IMR-90 (cell line): ENCODE measurements around the gene CPED1. TPM values are rescaled to one million over a fixed set of nuclear protein-coding genes. Genes with fewer than 3 reads are reported as not detected.

Source experiments
- ATAC-seq: fragments of 200-7000 bp; cut with Tn5 transposase; 2 replicates; pipeline ENCODE4 v1.9.1; 2020; ENCODE audit warnings: low read depth, mild to moderate bottlenecking, moderate library complexity
- BruUV-seq: library from RNA; stranded (reverse); fragments of 400-500 nt; replicated peaks from 2 replicates; lab custom pipeline; 2021; lab: Mats Ljungman, UMichigan
- CTCF ChIA-PET: fragments of 300-600 bp; formaldehyde crosslinking; extraction: SDS; loops from one replicate; lab custom pipeline; 2021; ENCODE audit warnings: antibody characterized with exemption; lab: Yijun Ruan, JAX
- POLR2A ChIA-PET: fragments of 300-600 bp; sonication (Branson Sonifier 250); formaldehyde crosslinking; loops from one replicate; lab custom pipeline; 2022; ENCODE audit warnings: antibody characterized with exemption; ENCODE audit not compliant: unreplicated experiment; lab: Charles Lee
- DNase-seq: peaks from one replicate; pipeline ENCODE4 v3.0.0; 2013
- H2AFZ ChIP-seq: replicated peaks from 2 replicates; pipeline ENCODE3; 2013; ENCODE audit warnings: low read length, mild to moderate bottlenecking; ENCODE audit not compliant: poor library complexity
- H2AK5ac ChIP-seq: 2 replicates; pipeline ENCODE4 v1.6.1; 2013; ENCODE audit warnings: low read depth, low read length, inconsistent platforms
- H2AK9ac ChIP-seq: replicated peaks from 2 replicates; pipeline ENCODE3; 2013; ENCODE audit warnings: mild to moderate bottlenecking, low read depth, low read length, moderate library complexity; ENCODE audit not compliant: poor library complexity
- H2BK120ac ChIP-seq: 2 replicates; pipeline ENCODE4 v1.6.1; 2013; ENCODE audit warnings: low read depth, low read length, inconsistent platforms
- H2BK15ac ChIP-seq: 3 replicates; pipeline ENCODE4 v1.6.1; 2013; ENCODE audit warnings: low read depth, low read length, inconsistent platforms
- H2BK20ac ChIP-seq: 2 replicates; pipeline ENCODE4 v1.6.1; 2013; ENCODE audit warnings: low read depth, mild to moderate bottlenecking, inconsistent platforms, low read length, moderate library complexity
- H2BK5ac ChIP-seq: 2 replicates; pipeline ENCODE4 v1.6.1; 2013; ENCODE audit warnings: mild to moderate bottlenecking, low read depth, low read length, inconsistent platforms; ENCODE audit not compliant: poor library complexity, severe bottlenecking
- H3K14ac ChIP-seq: replicated peaks from 2 replicates; pipeline ENCODE4 v1.6.1; 2013; ENCODE audit warnings: low read depth, low read length, inconsistent platforms
- H3K18ac ChIP-seq: 2 replicates; pipeline ENCODE4 v1.6.1; 2013; ENCODE audit warnings: low read depth, low read length, control low read depth
- H3K23ac ChIP-seq: 2 replicates; pipeline ENCODE4 v1.6.1; 2013; ENCODE audit warnings: low read depth, low read length, inconsistent platforms
- H3K27ac ChIP-seq: 2 replicates; pipeline ENCODE4 v1.5.1; 2013; ENCODE audit warnings: mild to moderate bottlenecking, control low read depth, low read length; ENCODE audit not compliant: insufficient read depth
- H3K27me3 ChIP-seq: 2 replicates; pipeline ENCODE4 v1.6.1; 2013; ENCODE audit warnings: low read length; ENCODE audit not compliant: control insufficient read depth, insufficient read depth
- H3K36me3 ChIP-seq: 2 replicates; pipeline ENCODE4 v1.6.1; 2013; ENCODE audit warnings: low read length, mixed read lengths; ENCODE audit not compliant: control insufficient read depth, insufficient read depth
- H3K4ac ChIP-seq: 2 replicates; pipeline ENCODE4 v1.6.1; 2013; ENCODE audit warnings: low read depth, low read length, inconsistent platforms
- H3K4me1 ChIP-seq: 2 replicates; pipeline ENCODE4 v1.6.1; 2013; ENCODE audit warnings: low read length, mixed read lengths; ENCODE audit not compliant: control insufficient read depth, insufficient read depth
- H3K4me2 ChIP-seq: 2 replicates; pipeline ENCODE4 v1.6.1; 2013; ENCODE audit warnings: low read depth, mild to moderate bottlenecking, control low read depth, low read length, moderate library complexity
- H3K4me3 ChIP-seq: 2 replicates; pipeline ENCODE4 v1.5.1; 2013; ENCODE audit warnings: low read depth, mild to moderate bottlenecking, control low read depth, low read length, moderate library complexity; ENCODE audit not compliant: insufficient read depth
- H3K56ac ChIP-seq: 2 replicates; pipeline ENCODE4 v1.6.1; 2013; ENCODE audit warnings: low read length, inconsistent platforms; ENCODE audit not compliant: insufficient read depth; ENCODE audit errors: extremely low read depth
- H3K79me1 ChIP-seq, 2 experiments: 2 replicates each; pipeline ENCODE4 v1.6.1; 2013; ENCODE audit warnings: low read length in 2 of 2, inconsistent platforms in 1 of 2, low read depth in 1 of 2
- H3K9ac ChIP-seq: 2 replicates; pipeline ENCODE4 v1.6.1; 2013; ENCODE audit warnings: low read depth, low read length, control low read depth
- H3K9me1 ChIP-seq: 2 replicates; pipeline ENCODE4 v1.6.1; 2013; ENCODE audit warnings: low read length, inconsistent platforms; ENCODE audit not compliant: insufficient read depth
- H3K9me3 ChIP-seq: 2 replicates; pipeline ENCODE4 v1.6.1; 2013; ENCODE audit warnings: low read length; ENCODE audit not compliant: control insufficient read depth, insufficient read depth
- H4K20me1 ChIP-seq: 2 replicates; pipeline ENCODE4 v1.6.1; 2013; ENCODE audit warnings: low read length, inconsistent platforms; ENCODE audit not compliant: insufficient read depth
- H4K5ac ChIP-seq: 2 replicates; pipeline ENCODE4 v1.6.1; 2013; ENCODE audit warnings: mild to moderate bottlenecking, low read depth, low read length, control low read depth
- H4K8ac ChIP-seq, 2 experiments: 2 replicates each; pipeline ENCODE4 v1.6.1; 2013; ENCODE audit warnings: low read depth in 2 of 2, low read length in 2 of 2, control low read depth in 1 of 2, inconsistent platforms in 1 of 2
- H4K91ac ChIP-seq: 2 replicates; pipeline ENCODE4 v1.6.1; 2013; ENCODE audit warnings: low read depth, low read length, inconsistent platforms; ENCODE audit not compliant: insufficient read depth
- ELK1 ChIP-seq: fragments of 150-350 bp; IDR thresholded peaks from 2 replicates; pipeline ENCODE4 v1.6.1; 2016; ENCODE audit warnings: low read depth, mild to moderate bottlenecking, low read length, moderate library complexity, borderline replicate concordance
- FOS ChIP-seq: fragments of 150-350 bp; IDR thresholded peaks from 2 replicates; pipeline ENCODE4 v1.6.1; 2016; ENCODE audit warnings: low read depth, low read length
- MXI1 ChIP-seq: IDR thresholded peaks from 2 replicates; pipeline ENCODE4 v1.6.1; 2012; ENCODE audit warnings: low read depth, mild to moderate bottlenecking, low read length, moderate library complexity, borderline replicate concordance
- NFE2L2 ChIP-seq: fragments of 150-350 bp; IDR thresholded peaks from 2 replicates; pipeline ENCODE4 v1.6.1; 2016; ENCODE audit warnings: low read depth, mild to moderate bottlenecking, low read length
- RAD21 ChIP-seq: IDR thresholded peaks from 2 replicates; pipeline ENCODE4 v1.6.1; 2012; ENCODE audit warnings: low read length, improper control_type of control experiment
- RCOR1 ChIP-seq: IDR thresholded peaks from 2 replicates; pipeline ENCODE4 v1.6.1; 2012; ENCODE audit warnings: mild to moderate bottlenecking, low read length, improper control_type of control experiment; ENCODE audit not compliant: insufficient replicate concordance
- RFX5 ChIP-seq: IDR thresholded peaks from 2 replicates; pipeline ENCODE4 v1.8.0; 2012; ENCODE audit warnings: low read depth, mild to moderate bottlenecking, low read length, moderate library complexity
- WGBS, 2 experiments: methylation state at CpG; one replicate each; pipeline versions ENCODE4 v1.1.5 to v1.1.7; 2013; ENCODE audit warnings: missing lambda C conversion rate in 2 of 2; ENCODE audit not compliant: insufficient read length in 1 of 2; ENCODE audit errors: extremely low coverage in 2 of 2; 5-methylcytosine and 5-hydroxymethylcytosine counted together
- dilution Hi-C: fragments of 300-500 bp; cut with HindIII; formaldehyde crosslinking; loops from one replicate; pipeline ENCODE4 v1.14.3; 2018; ENCODE audit warnings: low sequenced_read_pairs; ENCODE audit not compliant: unreplicated experiment
- in situ Hi-C: fragments of 300-500 bp; cut with MboI; formaldehyde crosslinking; loops from 3 replicates; pipeline ENCODE4 v1.14.3; 2019; ENCODE audit warnings: low sequenced_read_pairs, inconsistent platforms, mixed read lengths
- intact Hi-C: fragments of 100-400 bp; cut with micrococcal nuclease; formaldehyde crosslinking; loops from 2 replicates; pipeline ENCODE4 v1.10.0; 2022
- polyA plus RNA-seq, 3 experiments: library from polyadenylated mRNA; depleted of rRNA; stranded (reverse); fragments of >200 nt; gene quantifications; 2 replicates each; pipeline ENCODE4 v1.2.3, GENCODE V29; 2012; ENCODE audit warnings: low replicate concordance in 1 of 3
- total RNA-seq: library from RNA; depleted of rRNA; stranded (reverse); fragments of >200 nt; gene quantifications from 2 replicates; pipeline ENCODE4 v1.2.3, GENCODE V29; 2012

Gene CPED1
- total and polyA plus RNA-seq, 2 of the 4 experiments (the other 2 are of a cell fraction): 31.2 to 96.8 TPM

- H3K4me1 ChIP-seq: no peaks in the 10 kb centered on the region
- no peak overlapping the region for H2AK9ac ChIP-seq
- peaks cover 7% of the 10 kb centered on the region for H3K36me3 ChIP-seq
- no peak overlapping the region for H3K14ac ChIP-seq
- in situ Hi-C loops: loop anchor here (5.0 kb wide), 1 partner anchor 296 kb away; no protein-coding TSS in a partner anchor
- no TSS peak for BruUV-seq
- H4K8ac ChIP-seq: no peak overlapping the region
- DNase-seq (no peak), ATAC-seq (no peak)
- no CpG with 5 or more reads among the region's 2 CpGs for WGBS, 2 experiments
- H3K9ac ChIP-seq: no peak overlapping the region
- H2AFZ ChIP-seq: no peak overlapping the region
- POLR2A ChIA-PET: no interaction called here
- H3K27me3 ChIP-seq: no peaks in the 10 kb centered on the region
- dilution Hi-C loops: no loop called here
- H2BK15ac ChIP-seq: no peak overlapping the region
- H3K4me2 ChIP-seq: no peak overlapping the region
- H2BK5ac ChIP-seq: no peak overlapping the region
- H2BK20ac ChIP-seq: no peak overlapping the region
- no peak overlapping the region for H2BK120ac ChIP-seq
- H3K4me3 ChIP-seq: no peak overlapping the region
- H3K18ac ChIP-seq: no peak overlapping the region
- H3K4ac ChIP-seq: no peak overlapping the region
- CTCF ChIA-PET: no interaction called here
- peaks cover 0 to 15% of the 10 kb centered on the region in 2 experiments; a peak in 2 of 4 replicates for H3K79me1 ChIP-seq
- no peak overlapping the region for H4K91ac ChIP-seq
- H3K9me3 ChIP-seq: no peaks in the 10 kb centered on the region
- H3K23ac ChIP-seq: no peak overlapping the region
- H3K9me1 ChIP-seq: no peaks in the 10 kb centered on the region
- no peak overlapping the region for H3K56ac ChIP-seq
- intact Hi-C loops: no loop called here
- H2AK5ac ChIP-seq: no peak overlapping the region
- no peaks in the 10 kb centered on the region for H4K20me1 ChIP-seq
- H3K27ac ChIP-seq: no peak overlapping the region
- no peak for TF ChIP-seq FOS
- TF ChIP-seq RCOR1: no peak
- TF ChIP-seq NFE2L2: no peak
- TF ChIP-seq RFX5: no peak
- TF ChIP-seq RAD21: no peak
- no peak for TF ChIP-seq MXI1
- TF ChIP-seq ELK1: no peak
- no peak overlapping the region for H4K5ac ChIP-seq
Observed at GRCh38 chr7:121103086-121103485, 114.6 kb downstream of the CPED1 start.
